HG03342 (cell line): Measurements from ENCODE around the gene C17orf100.
"Not testable (repeated sequence)": the region's sequence is repeated elsewhere in the genome, so short reads cannot be mapped to it uniquely, and the experiment has no call there.

ENCODE experiments used
- ATAC-seq: cut with Tn5 transposase; IDR thresholded peaks from one replicate; pipeline ENCODE4 v1.9.1; 2021; ENCODE audit warnings: mild to moderate bottlenecking, moderate library complexity; ENCODE audit not compliant: unreplicated experiment

The C17orf100 gene

GRCh38 chr17:6640536-6641246, 10.9 kb upstream of the C17orf100 start, which contains the start of the genes KIAA0753 and TXNDC17:
KIAA0753 (minus strand) TSS chr17:6640711; CDS start chr17:6635103, 5,608 bp downstream.
TXNDC17 (plus strand) TSS chr17:6641060; CDS start chr17:6641083, 23 bp downstream.
- ATAC-seq: peak; percentile 76

- peak; percentile 5 for ATAC-seq
Measured at GRCh38 chr17:6641247-6641863, 10.2 kb upstream of the C17orf100 start.

GRCh38 chr17:6642592-6642991, 9.0 kb upstream of the C17orf100 start:
- no peak for ATAC-seq

- ATAC-seq: no peak
Measured at GRCh38 chr17:6643451-6644125, 8.0 kb upstream of the C17orf100 start.

GRCh38 chr17:6648181-6648580, 3.4 kb upstream of the C17orf100 start:
- ATAC-seq: no peak

- no peak for ATAC-seq
Measured at GRCh38 chr17:6651919-6652452, 424 bp downstream of the C17orf100 start.

GRCh38 chr17:6654841-6655731, 3.5 kb downstream of the C17orf100 start:
- ATAC-seq: no peak

- ATAC-seq: not testable (repeated sequence)
Measured at GRCh38 chr17:6655732-6656361, 4.3 kb downstream of the C17orf100 start.

GRCh38 chr17:6656797-6657632, 5.5 kb downstream of the C17orf100 start:
- peak; percentile 42 for ATAC-seq

- ATAC-seq: no peak
Measured at GRCh38 chr17:6657633-6658287, 6.2 kb downstream of the C17orf100 start.

- not testable (repeated sequence) for ATAC-seq
Measured at GRCh38 chr17:6658411-6658810, 6.8 kb downstream of the C17orf100 start.

- no peak for ATAC-seq
Measured at GRCh38 chr17:6660101-6660500, 8.5 kb downstream of the C17orf100 start.

- ATAC-seq: peak; percentile 45
Measured at GRCh38 chr17:6660805-6661463, 9.4 kb downstream of the C17orf100 start.

GRCh38 chr17:6661464-6661848, 9.9 kb downstream of the C17orf100 start:
- ATAC-seq: no peak

GRCh38 chr17:6663200-6663599, 11.6 kb downstream of the C17orf100 start:
- not testable (repeated sequence) for ATAC-seq

- no peak for ATAC-seq
Measured at GRCh38 chr17:6666077-6666521, 14.5 kb downstream of the C17orf100 start.

GRCh38 chr17:6666557-6666956, 15.0 kb downstream of the C17orf100 start:
- no peak for ATAC-seq

GRCh38 chr17:6667516-6667915, 16.0 kb downstream of the C17orf100 start:
- ATAC-seq: no peak
